B cell (primary cell): Measurements from ENCODE around the gene TNNT1. TPM values are rescaled to one million over a fixed set of nuclear protein-coding genes. Genes with fewer than 3 reads are reported as not detected.

Experiments used
- ATAC-seq: fragments of 200-7000 bp; cut with Tn5 transposase; one replicate; pipeline ENCODE4 v1.10.0; 2021; ENCODE audit warnings: low read depth, mild to moderate bottlenecking, moderate number of reproducible peaks, moderate library complexity
- CTCF ChIA-PET: fragments of 350-600 bp; sonication (Branson Sonifier 250); formaldehyde crosslinking; loops from one replicate; lab custom pipeline; 2021; ENCODE audit warnings: antibody characterized with exemption, inconsistent platforms; lab: Charles Lee
- POLR2A ChIA-PET: fragments of 350-600 bp; sonication (Branson Sonifier 250); formaldehyde crosslinking; loops from one replicate; lab custom pipeline; 2021; ENCODE audit warnings: antibody characterized with exemption; lab: Charles Lee
- DNase-seq: peaks from one replicate; pipeline ENCODE4 v3.0.0; 2013
- H2AFZ ChIP-seq: 2 replicates; pipeline ENCODE4 v1.6.1; 2012; ENCODE audit warnings: mild to moderate bottlenecking, low read depth, low read length; ENCODE audit not compliant: insufficient read depth, poor library complexity, severe bottlenecking
- H3K27ac ChIP-seq, 2 donors: 1 replicate in 1 of 2; 2 replicates in 1 of 2; pipeline ENCODE4 v1.5.1; 2012 to 2013; ENCODE audit warnings: low read length in 2 of 2, mild to moderate bottlenecking in 2 of 2, moderate library complexity in 1 of 2
- H3K27me3 ChIP-seq, 4 experiments: fragments of 200-600 bp in 1 of 4; sonication (generic) in 1 of 4; replicated peaks in 1 of 4; 1 replicate in 2 of 4; 2 replicates in 2 of 4; pipeline versions ENCODE4 v1.6.1 to v1.7.0; 2013 to 2016; ENCODE audit warnings: low read length in 3 of 4, mild to moderate bottlenecking in 2 of 4, mixed read lengths in 1 of 4, moderate library complexity in 1 of 4; ENCODE audit not compliant: insufficient read depth in 4 of 4, control insufficient read depth in 3 of 4; ENCODE audit errors: control extremely low read depth in 1 of 4
- H3K36me3 ChIP-seq, 2 experiments: replicated peaks in 1 of 2; 1 replicate in 1 of 2; 2 replicates in 1 of 2; pipeline versions ENCODE4 v1.6.1 to v1.7.1; 2013; ENCODE audit warnings: low read length in 1 of 2; ENCODE audit not compliant: insufficient read depth in 2 of 2, control insufficient read depth in 1 of 2; ENCODE audit errors: control extremely low read depth in 1 of 2, extremely low read depth in 1 of 2
- H3K4me1 ChIP-seq, 2 donors: fragments of 200-600 bp in 1 of 2; sonication (generic) in 1 of 2; 1 replicate in 1 of 2; 2 replicates in 1 of 2; pipeline versions ENCODE4 v1.5.1 to v1.6.1; 2013 to 2017; ENCODE audit warnings: low read length in 2 of 2; ENCODE audit not compliant: control insufficient read depth in 2 of 2, insufficient read depth in 2 of 2
- H3K4me2 ChIP-seq: replicated peaks from 2 replicates; pipeline ENCODE3; 2012; ENCODE audit warnings: mild to moderate bottlenecking, low read depth, low read length; ENCODE audit not compliant: poor library complexity, severe bottlenecking
- H3K4me3 ChIP-seq, 5 experiments: fragments of 200-600 bp in 1 of 5; sonication (generic) in 1 of 5; 1 replicate in 3 of 5; 2 replicates in 2 of 5; pipeline versions ENCODE4 v1.5.1 to v1.7.0; 2011 to 2016; ENCODE audit warnings: low read length in 4 of 5, mild to moderate bottlenecking in 4 of 5, low read depth in 2 of 5, control low read depth in 1 of 5, moderate library complexity in 1 of 5; ENCODE audit not compliant: insufficient read depth in 1 of 5; ENCODE audit errors: control extremely low read depth in 1 of 5, extremely low read depth in 1 of 5
- H3K79me2 ChIP-seq: fragments of 200-600 bp; sonication (generic); one replicate; pipeline ENCODE4 v1.6.0; 2016; ENCODE audit warnings: low read length; ENCODE audit not compliant: control insufficient read depth, insufficient read depth
- H3K9ac ChIP-seq: fragments of 200-600 bp; sonication (generic); 2 replicates; pipeline ENCODE4 v1.6.1; 2017; ENCODE audit warnings: mild to moderate bottlenecking, low read length, moderate library complexity
- H3K9me3 ChIP-seq, 3 donors: one replicate each; pipeline versions ENCODE4 v1.6.1 to v1.7.1; 2013; ENCODE audit warnings: low read length in 2 of 3; ENCODE audit not compliant: control insufficient read depth in 2 of 3, insufficient read depth in 1 of 3; ENCODE audit errors: control extremely low read depth in 1 of 3
- H4K20me1 ChIP-seq: 2 replicates; pipeline ENCODE4 v1.6.0; 2012; ENCODE audit warnings: mild to moderate bottlenecking, low read length; ENCODE audit not compliant: insufficient read depth, control insufficient read depth, poor library complexity, severe bottlenecking
- H3K27ac Mint-ChIP-seq: one replicate; pipeline ENCODE4 v1.8.0; 2021; ENCODE audit warnings: mixed read lengths
- H3K27me3 Mint-ChIP-seq: one replicate; pipeline ENCODE4 v1.8.0; 2021; ENCODE audit warnings: mixed read lengths
- H3K4me1 Mint-ChIP-seq: one replicate; pipeline ENCODE4 v1.8.0; 2021; ENCODE audit warnings: mixed read lengths
- H3K4me3 Mint-ChIP-seq: one replicate; pipeline ENCODE4 v1.8.0; 2021; ENCODE audit warnings: mixed read lengths
- H3K9me3 Mint-ChIP-seq: one replicate; pipeline ENCODE4 v1.8.0; 2022; ENCODE audit warnings: mixed read lengths; ENCODE audit not compliant: insufficient read depth
- CTCF ChIP-seq: fragments of 200-600 bp; IDR thresholded peaks from one replicate; pipeline ENCODE4 v1.8.0; 2022; ENCODE audit warnings: antibody characterized with exemption, mild to moderate bottlenecking
- EZH2 ChIP-seq: IDR thresholded peaks from 2 replicates; pipeline ENCODE4 v1.6.1; 2012; ENCODE audit warnings: borderline replicate concordance, low read depth, mild to moderate bottlenecking, moderate library complexity, low read length; ENCODE audit not compliant: insufficient read depth, poor library complexity, severe bottlenecking
- WGBS: methylation state at CpG from one replicate; pipeline ENCODE4 v1.1.5; 2013; ENCODE audit warnings: missing lambda C conversion rate; ENCODE audit not compliant: insufficient coverage; 5-methylcytosine and 5-hydroxymethylcytosine counted together
- intact Hi-C: fragments of 100-400 bp; cut with micrococcal nuclease; formaldehyde crosslinking; loops from one replicate; pipeline ENCODE4 v1.10.0; 2022
- polyA plus RNA-seq: library from polyadenylated mRNA; depleted of rRNA; stranded (reverse); fragments of >200 nt; gene quantifications from 2 replicates; pipeline ENCODE4 v1.2.3, GENCODE V29; 2012
- total RNA-seq, 2 donors: library from RNA; stranded (reverse); fragments of 120-200 nt in 1 of 2; gene quantifications; 1 replicate in 1 of 2; 2 replicates in 1 of 2; pipeline versions ENCODE4 v1.2.3 to v1.2.4, GENCODE V29; 2013 to 2022

The TNNT1 gene
- total and polyA plus RNA-seq, 2 donors (not counting 1 experiment from before 2014, with no cell fraction given) = not detected

GRCh38 chr19:55119053-55119452 lies 30.0 kb downstream of the TNNT1 start:
- Mint-ChIP-seq H3K27me3 (peaks cover 16% of the 10 kb centered on the region), H3K9me3 (no peaks in the 10 kb centered on the region), H3K4me3 (peak overlapping the region; percentile 98), H3K4me1 (peaks cover 41% of the 10 kb centered on the region), H3K27ac (no peak overlapping the region)
- H3K27me3 ChIP-seq = no peaks in the 10 kb centered on the region
- H3K9ac ChIP-seq = no peak overlapping the region
- no peaks in the 10 kb centered on the region for H3K9me3 ChIP-seq
- DNase-seq = no peak
- POLR2A ChIA-PET = interaction anchor here (0.7 kb wide), 1 partner anchor 18 kb away, joined by 3 read pairs; no protein-coding TSS in a partner anchor
- H3K4me2 ChIP-seq = no peak overlapping the region
- H3K4me3 ChIP-seq = no peak overlapping the region
- no peak for TF ChIP-seq CTCF
- no peak overlapping the region for H3K27ac ChIP-seq
- peaks cover 32% of the 10 kb centered on the region for H3K79me2 ChIP-seq
- H2AFZ ChIP-seq = no peak overlapping the region
- peaks cover 12 to 30% of the 10 kb centered on the region in 2 donors for H3K4me1 ChIP-seq
- 87% methylated on average over 11 of the region's 14 CpGs for WGBS
- intact Hi-C loops = loop anchor here (5.0 to 10.0 kb wide), 4 partner anchors 114 to 1004 kb away; partner anchors contain the start of genes EPN1, PRPF31 and TFPT
- no peaks in the 10 kb centered on the region for H3K36me3 ChIP-seq
- CTCF ChIA-PET = interaction anchor here (1.8 kb wide), 1 partner anchor 22 kb away, joined by 10 read pairs; no protein-coding TSS in a partner anchor
- no peak for ATAC-seq
- peaks cover 30% of the 10 kb centered on the region for H4K20me1 ChIP-seq

GRCh38 chr19:55118401-55118991 lies 30.5 kb downstream of the TNNT1 start:
- H3K4me3 ChIP-seq = peak overlapping the region; percentile 42 to 83 (median 63)
- H3K4me1 ChIP-seq = peaks cover 12 to 35% of the 10 kb centered on the region in 2 donors
- H3K27ac ChIP-seq = no peak overlapping the region
- TF ChIP-seq CTCF (no peak), EZH2 (no peak)
- no peak for ATAC-seq
- intact Hi-C loops = loop anchor here (5.0 to 10.0 kb wide), 4 partner anchors 114 to 1004 kb away; partner anchors contain the start of genes EPN1, PRPF31 and TFPT
- DNase-seq = no peak
- H3K9me3 ChIP-seq = no peaks in the 10 kb centered on the region
- peak overlapping the region; percentile 82 for H3K9ac ChIP-seq
- H2AFZ ChIP-seq = peak overlapping the region; percentile 87
- WGBS = 34% methylated on average over 20 of the region's 22 CpGs
- peaks cover 36% of the 10 kb centered on the region for H4K20me1 ChIP-seq
- Mint-ChIP-seq H3K4me3 (peak overlapping the region; percentile 98), H3K4me1 (peaks cover 44% of the 10 kb centered on the region), H3K9me3 (no peaks in the 10 kb centered on the region), H3K27me3 (peaks cover 10% of the 10 kb centered on the region), H3K27ac (no peak overlapping the region)
- H3K4me2 ChIP-seq = peak overlapping the region; percentile 90
- CTCF ChIA-PET = interaction anchor here (0.7 to 1.8 kb wide), 3 partner anchors 22 to 396 kb away, joined by 3 to 10 read pairs (median 3); no protein-coding TSS in a partner anchor
- POLR2A ChIA-PET = interaction anchor here (1.1 to 1.2 kb wide), 2 partner anchors 31 to 481 kb away, joined by 3 read pairs; partner anchors contain the start of gene FIZ1
- peaks cover 36% of the 10 kb centered on the region for H3K79me2 ChIP-seq
- no peaks in the 10 kb centered on the region for H3K27me3 ChIP-seq
- H3K36me3 ChIP-seq = no peaks in the 10 kb centered on the region
